GM23248 (cell line): ENCODE measurements around the gene GDE1.

ENCODE experiments used
- EZH2 ChIP-seq: fragments of 200-600 bp; sonication (generic); IDR thresholded peaks from 2 replicates; pipeline ENCODE4 v1.6.1; 2018; ENCODE audit warnings: antibody characterized with exemption, mild to moderate bottlenecking; ENCODE audit not compliant: insufficient read depth, poor library complexity, severe bottlenecking
- EZH2phosphoT487 ChIP-seq: fragments of 200-600 bp; sonication (generic); IDR thresholded peaks from 2 replicates; pipeline ENCODE4 v1.6.1; 2018; ENCODE audit warnings: antibody characterized with exemption, moderate library complexity, mild to moderate bottlenecking, low read depth; ENCODE audit not compliant: insufficient read depth

- no peak for TF ChIP-seq EZH2
- TF ChIP-seq EZH2phosphoT487, result no peak
Measured at GRCh38 chr16:19548144-19548543, 26.2 kb upstream of the GDE1 start.
